Limb (tissue), 2 donors: ENCODE results near the gene RAPGEF4.
A peak's percentile ranks its signal among the peaks of the same experiment; 100 is the strongest.

Source experiments
- DNase-seq, 2 donors: peaks; one replicate each; pipeline ENCODE4 v3.0.0-alpha.2; 2016; ENCODE audit errors: extremely low spot score in 2 of 2

Gene RAPGEF4

GRCh38 chr2:172860336-172860707 lies 124.7 kb downstream of the RAPGEF4 start:
- DNase-seq = no peak

GRCh38 chr2:172861098-172861497 lies 125.5 kb downstream of the RAPGEF4 start:
- no peak for DNase-seq

GRCh38 chr2:172861656-172862476 lies 126.2 kb downstream of the RAPGEF4 start:
- DNase-seq = no peak

GRCh38 chr2:172863341-172863740 lies 127.7 kb downstream of the RAPGEF4 start:
- no peak for DNase-seq

GRCh38 chr2:172864182-172864581 lies 128.5 kb downstream of the RAPGEF4 start:
- peak in 1 of 2 donors; percentile 49 for DNase-seq

- DNase-seq = no peak
Observed at GRCh38 chr2:172865422-172865821, 129.8 kb downstream of the RAPGEF4 start.

- DNase-seq = no peak
Observed at GRCh38 chr2:172869861-172870260, 134.2 kb downstream of the RAPGEF4 start.

- DNase-seq = no peak
Observed at GRCh38 chr2:172870396-172870795, 134.8 kb downstream of the RAPGEF4 start.

GRCh38 chr2:172877826-172878225 lies 142.2 kb downstream of the RAPGEF4 start:
- no peak for DNase-seq

GRCh38 chr2:172878260-172878659 lies 142.6 kb downstream of the RAPGEF4 start:
- no peak for DNase-seq

- DNase-seq = peak in 1 of 2 donors; percentile 34
Observed at GRCh38 chr2:172884336-172884735, 148.7 kb downstream of the RAPGEF4 start.

GRCh38 chr2:172885996-172886395 lies 150.4 kb downstream of the RAPGEF4 start:
- DNase-seq = no peak

GRCh38 chr2:172887280-172887679 lies 151.6 kb downstream of the RAPGEF4 start:
- DNase-seq = no peak

- no peak for DNase-seq
Observed at GRCh38 chr2:172888714-172889669, 153.3 kb downstream of the RAPGEF4 start.

GRCh38 chr2:172889768-172890430 lies 154.3 kb downstream of the RAPGEF4 start:
- DNase-seq = peak in 1 of 2 donors; percentile 59

GRCh38 chr2:172893111-172893510 lies 157.5 kb downstream of the RAPGEF4 start:
- DNase-seq = no peak

- no peak for DNase-seq
Observed at GRCh38 chr2:172893671-172894070, 158.0 kb downstream of the RAPGEF4 start.

- no peak for DNase-seq
Observed at GRCh38 chr2:172894689-172895387, 159.2 kb downstream of the RAPGEF4 start.

GRCh38 chr2:172896661-172897081 lies 161.0 kb downstream of the RAPGEF4 start:
- no peak for DNase-seq

- no peak for DNase-seq
Observed at GRCh38 chr2:172900871-172901270, 165.2 kb downstream of the RAPGEF4 start.

- no peak for DNase-seq
Observed at GRCh38 chr2:172901913-172902312, 166.3 kb downstream of the RAPGEF4 start.
